Occipital lobe (tissue), 3 donors: ENCODE results near the gene STAT2. TPM values are rescaled to one million over a fixed set of nuclear protein-coding genes. Genes with fewer than 3 reads are reported as not detected.

ENCODE experiments used
- DNase-seq: peaks from one replicate; lab custom pipeline; 2025; lab: John Stamatoyannopoulos, UW
- small RNA-seq: library from RNA; depleted of rRNA; stranded (forward); fragments of <200 nt; gene quantifications from one replicate; pipeline ENCODE3, GENCODE V24; 2014
- total RNA-seq: library from RNA; depleted of rRNA; stranded (reverse); fragments of >200 nt; gene quantifications from one replicate; pipeline ENCODE4 v1.2.3, GENCODE V29; 2014

Gene STAT2
- total RNA-seq, 1 donor from 2014 or later, result 84.4 TPM

DNA sequence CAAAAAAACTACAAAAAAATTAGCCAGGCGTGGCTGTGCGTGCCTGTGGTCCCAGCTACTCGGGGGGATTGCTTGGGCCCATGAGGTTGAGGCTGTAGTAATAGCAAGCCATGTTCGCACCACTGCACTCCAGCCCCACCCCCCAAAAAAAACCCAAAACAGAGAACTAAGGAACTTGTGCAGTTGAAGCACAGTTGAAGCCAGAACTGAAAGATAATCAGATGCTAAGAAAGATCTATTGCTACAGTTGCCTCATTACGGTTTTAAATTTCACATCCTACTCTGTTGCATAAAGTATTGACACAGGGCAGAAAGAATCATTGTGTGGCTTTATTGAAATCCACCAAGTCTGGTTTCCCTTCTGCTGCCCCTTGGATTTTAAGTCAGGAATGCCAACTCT, 63.6 kb downstream of the STAT2 start:
- DNase-seq, result no peak

DNA sequence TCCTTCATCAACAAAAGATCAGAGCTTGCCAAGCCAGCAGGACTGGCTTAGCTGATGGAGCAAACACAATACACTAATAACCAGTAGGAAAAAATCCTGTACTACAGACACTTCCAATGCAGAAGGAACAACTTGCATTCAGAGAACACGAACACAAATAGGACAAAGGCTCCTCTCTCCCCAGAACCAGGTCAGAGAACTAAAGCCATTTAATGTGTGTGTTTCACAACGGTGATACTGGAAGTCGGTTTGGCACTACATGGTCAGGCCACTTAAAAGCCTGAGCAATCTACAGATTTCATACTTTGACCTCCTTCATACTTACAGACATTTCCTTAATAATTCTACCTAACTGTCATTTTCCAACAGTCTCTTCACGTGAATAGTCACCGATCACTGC, 66.1 kb downstream of the STAT2 start:
- no peak for DNase-seq

Small RNA genes within 50 kb of the gene (small RNA-seq; reads per million reads assigned to genes)
- gene RNU7-40P, result not detected

Other genes with a start within 250 kb of the STAT2 start
- gene RPL41, start 243.5 kb downstream of the STAT2 start, total RNA-seq, result 1,070 TPM
- 10.6 TPM for gene ZC3H10, start 241.8 kb downstream of the STAT2 start, total RNA-seq
- 21.8 TPM for gene ESYT1, start 231.8 kb downstream of the STAT2 start, total RNA-seq
- 77.0 TPM for gene MYL6B, start 207.5 kb downstream of the STAT2 start, total RNA-seq
- 417 TPM for gene MYL6, start 201.7 kb downstream of the STAT2 start, total RNA-seq
- 80.6 TPM for gene SMARCC2, start 170.6 kb downstream of the STAT2 start, total RNA-seq
- gene RNF41, start 138.2 kb downstream of the STAT2 start, total RNA-seq, result 78.1 TPM
- gene NABP2, start 135.8 kb downstream of the STAT2 start, total RNA-seq, result 20.1 TPM
- not detected for gene SLC39A5, start 130.1 kb downstream of the STAT2 start, total RNA-seq
- gene ANKRD52, start 101.7 kb downstream of the STAT2 start, total RNA-seq, result 9.2 TPM
- gene COQ10A, start 93.2 kb downstream of the STAT2 start, total RNA-seq, result 12.9 TPM
- gene CS, start 59.8 kb downstream of the STAT2 start, total RNA-seq, result 90.9 TPM
- 40.4 TPM for gene CNPY2, start 44.1 kb downstream of the STAT2 start, total RNA-seq
- 29.9 TPM for gene PAN2, start 26.1 kb downstream of the STAT2 start, total RNA-seq
- not detected for gene IL23A, start 21.2 kb downstream of the STAT2 start, total RNA-seq
- not detected for gene APOF, start 2.8 kb upstream of the STAT2 start, total RNA-seq
- 10.9 TPM for gene TIMELESS, start 89.3 kb upstream of the STAT2 start, total RNA-seq
- gene MIP, start 94.5 kb upstream of the STAT2 start, total RNA-seq, result 0.62 TPM
- gene SPRYD4, start 108.5 kb upstream of the STAT2 start, total RNA-seq, result 1.6 TPM
- gene GLS2, start 128.1 kb upstream of the STAT2 start, total RNA-seq, result 5.9 TPM
- gene RBMS2, start 161.7 kb upstream of the STAT2 start, total RNA-seq, result 3.0 TPM